Regular cardiac myocyte (primary cell): ENCODE measurements around the gene CETP. TPM values are rescaled to one million over a fixed set of nuclear protein-coding genes. Genes with fewer than 3 reads are reported as not detected.

Experiments
- total RNA-seq: library from RNA; depleted of rRNA; stranded (reverse); fragments of >200 nt; gene quantifications from 2 replicates; pipeline ENCODE4 v1.2.3, GENCODE V29; 2014

CETP gene, protein sequence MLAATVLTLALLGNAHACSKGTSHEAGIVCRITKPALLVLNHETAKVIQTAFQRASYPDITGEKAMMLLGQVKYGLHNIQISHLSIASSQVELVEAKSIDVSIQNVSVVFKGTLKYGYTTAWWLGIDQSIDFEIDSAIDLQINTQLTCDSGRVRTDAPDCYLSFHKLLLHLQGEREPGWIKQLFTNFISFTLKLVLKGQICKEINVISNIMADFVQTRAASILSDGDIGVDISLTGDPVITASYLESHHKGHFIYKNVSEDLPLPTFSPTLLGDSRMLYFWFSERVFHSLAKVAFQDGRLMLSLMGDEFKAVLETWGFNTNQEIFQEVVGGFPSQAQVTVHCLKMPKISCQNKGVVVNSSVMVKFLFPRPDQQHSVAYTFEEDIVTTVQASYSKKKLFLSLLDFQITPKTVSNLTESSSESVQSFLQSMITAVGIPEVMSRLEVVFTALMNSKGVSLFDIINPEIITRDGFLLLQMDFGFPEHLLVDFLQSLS
- total RNA-seq: 0.19 and 0.56 TPM in 2 replicates

DNA sequence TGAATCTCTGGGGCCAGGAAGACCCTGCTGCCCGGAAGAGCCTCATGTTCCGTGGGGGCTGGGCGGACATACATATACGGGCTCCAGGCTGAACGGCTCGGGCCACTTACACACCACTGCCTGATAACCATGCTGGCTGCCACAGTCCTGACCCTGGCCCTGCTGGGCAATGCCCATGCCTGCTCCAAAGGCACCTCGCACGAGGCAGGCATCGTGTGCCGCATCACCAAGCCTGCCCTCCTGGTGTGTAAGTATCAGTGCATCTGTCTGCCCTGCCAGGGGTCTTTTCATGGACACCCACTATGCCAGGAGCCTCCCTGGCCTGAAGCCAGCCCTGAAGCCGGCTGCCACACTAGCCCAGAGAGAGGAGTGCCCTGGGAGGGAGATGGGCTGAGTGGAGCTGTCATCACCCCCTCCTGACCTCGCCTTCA lies at the start of gene CETP:
CETP (plus strand) TSS at position 100 of the 431 bp plus-strand sequence; CDS start at position 130, 30 bp downstream.

DNA sequence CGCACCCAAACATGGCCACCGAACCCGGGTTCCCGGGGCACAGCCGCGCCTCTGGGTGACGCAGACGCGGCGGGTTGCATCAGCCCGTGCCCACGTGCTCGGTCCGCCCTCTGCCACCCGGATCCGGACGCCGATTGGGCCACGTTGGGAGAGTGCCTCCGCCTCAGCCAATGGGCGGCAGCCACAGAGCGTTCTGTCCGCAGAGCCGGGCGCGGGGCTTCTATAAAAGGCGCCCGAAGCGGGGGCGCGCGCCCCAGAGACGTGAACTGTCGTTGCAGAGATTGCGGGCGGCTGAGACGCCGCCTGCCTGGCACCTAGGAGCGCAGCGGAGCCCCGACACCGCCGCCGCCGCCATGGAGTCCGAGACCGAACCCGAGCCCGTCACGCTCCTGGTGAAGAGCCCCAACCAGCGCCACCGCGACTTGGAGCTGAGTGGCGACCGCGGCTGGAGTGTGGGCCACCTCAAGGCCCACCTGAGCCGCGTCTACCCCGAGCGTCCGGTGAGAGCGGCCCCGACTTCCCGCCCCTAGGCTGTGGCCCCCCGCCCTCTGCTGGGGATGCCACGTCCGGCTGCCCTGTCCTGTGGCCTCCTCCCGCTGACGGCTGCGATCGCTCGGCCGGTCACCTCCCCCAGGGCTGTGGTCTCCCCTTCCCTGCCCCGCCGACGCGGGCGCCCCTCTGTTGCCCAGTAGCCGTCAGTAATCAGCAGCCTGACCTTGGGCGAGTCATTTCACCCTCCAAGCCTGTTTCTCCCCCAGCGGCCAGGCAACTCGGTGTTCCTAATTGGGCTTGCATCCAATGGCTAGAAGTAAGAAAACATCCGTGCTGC lies 29.6 kb upstream of the CETP start, which contains the start of gene HERPUD1:
HERPUD1 (plus strand) TSS at position 251 of the 829 bp plus-strand sequence; CDS start at position 354, 103 bp downstream.

GRCh38 chr16:56988948-56989945 lies 27.5 kb downstream of the CETP start, which contains the start of gene NLRC5:
TSS of gene NLRC5 (plus strand) at chr16:56989557. CDS start at chr16:57020713, 31,156 bp downstream.

Other genes with a start within 250 kb of the CETP start
- 40.3 and 91.1 TPM in 2 replicates for gene NUP93, start 231.8 kb upstream of the CETP start, total RNA-seq
- gene SLC12A3, start 96.7 kb upstream of the CETP start, total RNA-seq: not detected in 2 replicates
- gene HERPUD1, start 29.8 kb upstream of the CETP start, total RNA-seq: 82.1 and 95.8 TPM in 2 replicates
- 17.5 and 19.0 TPM in 2 replicates for gene NLRC5, start 27.6 kb downstream of the CETP start, total RNA-seq
- 7.3 and 15.3 TPM in 2 replicates for gene CPNE2, start 130.6 kb downstream of the CETP start, total RNA-seq
- 63.4 and 89.0 TPM in 2 replicates for gene PSME3IP1, start 224.1 kb downstream of the CETP start, total RNA-seq
- 35.8 and 48.5 TPM in 2 replicates for gene RSPRY1, start 224.4 kb downstream of the CETP start, total RNA-seq